Smooth muscle cell (in vitro differentiated cells): ENCODE data around the gene HFE. TPM values are rescaled to one million over a fixed set of nuclear protein-coding genes. Genes with fewer than 3 reads are reported as not detected.
A peak's percentile ranks its signal among the peaks of the same experiment; 100 is the strongest.

ENCODE experiments used
- DNase-seq: peaks from one replicate; lab custom pipeline; 2025; ENCODE audit not compliant: unreplicated experiment; lab: John Stamatoyannopoulos, UW
- H2AFZ ChIP-seq: fragments of 200-600 bp; sonication (generic); 2 replicates; pipeline ENCODE4 v1.6.0; 2016; ENCODE audit warnings: antibody characterized with exemption, low read depth, mild to moderate bottlenecking
- H3F3A ChIP-seq: fragments of 200-600 bp; sonication (generic); 2 replicates; pipeline ENCODE4 v1.6.0; 2017; ENCODE audit warnings: antibody characterized with exemption, low read depth
- H3K27ac ChIP-seq: fragments of 200-600 bp; sonication (generic); 2 replicates; pipeline ENCODE4 v1.5.1; 2016; ENCODE audit warnings: low read depth, mild to moderate bottlenecking
- H3K27me3 ChIP-seq: fragments of 200-600 bp; sonication (generic); 2 replicates; pipeline ENCODE4 v1.6.1; 2016; ENCODE audit warnings: low read depth, mild to moderate bottlenecking
- H3K36me3 ChIP-seq: fragments of 200-600 bp; sonication (generic); 2 replicates; pipeline ENCODE4 v1.5.1; 2016; ENCODE audit warnings: low read depth
- H3K4me1 ChIP-seq: fragments of 200-600 bp; sonication (generic); 2 replicates; pipeline ENCODE4 v1.5.1; 2016; ENCODE audit warnings: low read depth
- H3K4me2 ChIP-seq: fragments of 200-600 bp; sonication (generic); 2 replicates; pipeline ENCODE4 v1.6.0; 2016; ENCODE audit warnings: mild to moderate bottlenecking
- H3K4me3 ChIP-seq: fragments of 200-600 bp; sonication (generic); 2 replicates; pipeline ENCODE4 v1.5.1; 2016; ENCODE audit warnings: mild to moderate bottlenecking
- H3K79me2 ChIP-seq: fragments of 200-600 bp; sonication (generic); 2 replicates; pipeline ENCODE4 v1.6.0; 2016; ENCODE audit warnings: low read depth, mild to moderate bottlenecking
- H3K9ac ChIP-seq: fragments of 200-600 bp; sonication (generic); 2 replicates; pipeline ENCODE4 v1.6.0; 2016; ENCODE audit warnings: low read depth
- H3K9me3 ChIP-seq: fragments of 200-600 bp; sonication (generic); replicated peaks from 2 replicates; pipeline ENCODE4 v1.5.1; 2016; ENCODE audit warnings: low read depth
- H4K20me1 ChIP-seq: fragments of 200-600 bp; sonication (generic); 2 replicates; pipeline ENCODE4 v1.6.0; 2016; ENCODE audit warnings: low read depth
- WGBS: methylation state at CpG from one replicate; pipeline ENCODE4 v1.1.7; 2016; ENCODE audit warnings: low lambda C conversion rate; 5-methylcytosine and 5-hydroxymethylcytosine counted together
- polyA plus RNA-seq: library from polyadenylated mRNA; unstranded; fragments of >200 nt; fragmentation: Nextera tagmentation; extraction: Ambion mirVana; gene quantifications from 2 replicates; pipeline ENCODE4 v1.2.1, GENCODE V29; 2016
- total RNA-seq: library from RNA; depleted of rRNA; stranded (reverse); fragments of >200 nt; gene quantifications from 2 replicates; pipeline ENCODE4 v1.2.3, GENCODE V29; 2014
- TF ChIP-seq, protein P1 (sequence below): fragments of 200-600 bp; sonication (generic); IDR thresholded peaks from 2 replicates; pipeline ENCODE4 v1.5.1; 2017; ENCODE audit warnings: borderline replicate concordance, mild to moderate bottlenecking, antibody characterized with exemption; ENCODE audit not compliant: insufficient read depth, poor library complexity, severe bottlenecking

HFE gene
- total and polyA plus RNA-seq, 2 experiments from 2014 or later = 2.1 to 4.9 TPM

DNA sequence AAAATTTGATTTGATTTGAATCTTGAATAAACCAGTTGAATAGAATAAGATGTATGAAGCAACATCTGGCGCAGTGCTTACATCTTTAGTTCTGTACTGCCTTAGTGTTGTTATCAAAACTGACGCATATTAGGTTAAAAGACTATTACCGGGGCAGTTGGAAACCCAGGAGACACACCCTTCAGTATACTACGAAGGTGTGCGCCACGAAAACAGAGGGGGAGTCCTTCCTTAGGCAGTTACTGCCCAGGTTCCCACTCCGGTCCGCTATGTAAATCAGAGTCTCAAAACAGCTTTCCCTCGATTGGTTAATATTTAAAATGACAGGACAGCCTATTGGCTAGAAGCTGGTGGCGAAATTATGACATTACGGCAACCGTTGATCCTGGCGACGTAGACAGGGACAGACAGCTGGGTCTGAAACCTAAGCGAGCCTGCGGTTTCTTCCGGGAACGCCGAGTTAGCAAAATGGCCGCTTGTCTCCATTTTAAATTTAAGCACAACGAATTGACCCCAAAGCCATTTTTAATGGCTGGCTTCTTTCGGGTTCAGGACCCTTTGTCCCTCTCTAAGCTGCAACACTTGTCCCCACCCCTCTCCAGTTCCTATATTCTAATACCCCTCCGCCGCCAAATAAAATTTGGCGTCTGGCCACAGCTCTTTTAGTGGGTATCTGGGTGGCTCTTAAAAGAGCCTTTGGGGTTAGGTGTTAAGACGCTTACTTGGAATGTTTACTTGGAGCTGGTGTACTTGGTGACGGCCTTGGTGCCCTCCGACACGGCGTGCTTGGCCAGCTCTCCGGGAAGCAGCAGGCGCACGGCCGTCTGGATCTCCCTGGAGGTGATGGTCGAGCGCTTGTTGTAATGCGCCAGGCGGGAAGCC is 35.8 kb downstream of the HFE start:
- Histone ChIP-seq H3K9ac (peak overlapping the region; percentile 83), H3K9me3 (no peaks in the 10 kb centered on the region), H3K27me3 (no peaks in the 10 kb centered on the region), H2AFZ (peak overlapping the region; percentile 53), H3K4me3 (peak overlapping the region; percentile 98), H3K79me2 (peaks cover 37% of the 10 kb centered on the region), H3K27ac (peak overlapping the region; percentile 93), H3F3A (peaks cover 4% of the 10 kb centered on the region), H4K20me1 (peaks cover 38% of the 10 kb centered on the region), H3K36me3 (no peaks in the 10 kb centered on the region), H3K4me1 (peaks cover 17% of the 10 kb centered on the region), H3K4me2 (peak overlapping the region; percentile 95)
- 1% methylated on average over 38 of the region's 38 CpGs for WGBS
- peak; percentile 45 for DNase-seq
- TF ChIP-seq, protein P1, sequence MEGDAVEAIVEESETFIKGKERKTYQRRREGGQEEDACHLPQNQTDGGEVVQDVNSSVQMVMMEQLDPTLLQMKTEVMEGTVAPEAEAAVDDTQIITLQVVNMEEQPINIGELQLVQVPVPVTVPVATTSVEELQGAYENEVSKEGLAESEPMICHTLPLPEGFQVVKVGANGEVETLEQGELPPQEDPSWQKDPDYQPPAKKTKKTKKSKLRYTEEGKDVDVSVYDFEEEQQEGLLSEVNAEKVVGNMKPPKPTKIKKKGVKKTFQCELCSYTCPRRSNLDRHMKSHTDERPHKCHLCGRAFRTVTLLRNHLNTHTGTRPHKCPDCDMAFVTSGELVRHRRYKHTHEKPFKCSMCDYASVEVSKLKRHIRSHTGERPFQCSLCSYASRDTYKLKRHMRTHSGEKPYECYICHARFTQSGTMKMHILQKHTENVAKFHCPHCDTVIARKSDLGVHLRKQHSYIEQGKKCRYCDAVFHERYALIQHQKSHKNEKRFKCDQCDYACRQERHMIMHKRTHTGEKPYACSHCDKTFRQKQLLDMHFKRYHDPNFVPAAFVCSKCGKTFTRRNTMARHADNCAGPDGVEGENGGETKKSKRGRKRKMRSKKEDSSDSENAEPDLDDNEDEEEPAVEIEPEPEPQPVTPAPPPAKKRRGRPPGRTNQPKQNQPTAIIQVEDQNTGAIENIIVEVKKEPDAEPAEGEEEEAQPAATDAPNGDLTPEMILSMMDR = no peak

DNA sequence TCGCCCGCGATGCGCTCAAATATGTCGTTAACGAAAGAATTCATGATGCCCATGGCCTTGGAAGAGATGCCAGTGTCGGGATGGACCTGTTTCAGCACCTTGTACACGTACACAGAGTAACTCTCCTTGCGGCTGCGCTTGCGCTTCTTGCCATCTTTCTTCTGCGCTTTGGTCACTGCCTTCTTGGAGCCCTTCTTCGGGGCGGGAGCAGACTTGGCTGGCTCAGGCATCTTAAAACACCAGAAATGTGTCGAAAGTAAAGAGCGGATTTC is 36.4 kb downstream of the HFE start:
- under 1% methylated on average over 16 of the region's 16 CpGs for WGBS

DNA sequence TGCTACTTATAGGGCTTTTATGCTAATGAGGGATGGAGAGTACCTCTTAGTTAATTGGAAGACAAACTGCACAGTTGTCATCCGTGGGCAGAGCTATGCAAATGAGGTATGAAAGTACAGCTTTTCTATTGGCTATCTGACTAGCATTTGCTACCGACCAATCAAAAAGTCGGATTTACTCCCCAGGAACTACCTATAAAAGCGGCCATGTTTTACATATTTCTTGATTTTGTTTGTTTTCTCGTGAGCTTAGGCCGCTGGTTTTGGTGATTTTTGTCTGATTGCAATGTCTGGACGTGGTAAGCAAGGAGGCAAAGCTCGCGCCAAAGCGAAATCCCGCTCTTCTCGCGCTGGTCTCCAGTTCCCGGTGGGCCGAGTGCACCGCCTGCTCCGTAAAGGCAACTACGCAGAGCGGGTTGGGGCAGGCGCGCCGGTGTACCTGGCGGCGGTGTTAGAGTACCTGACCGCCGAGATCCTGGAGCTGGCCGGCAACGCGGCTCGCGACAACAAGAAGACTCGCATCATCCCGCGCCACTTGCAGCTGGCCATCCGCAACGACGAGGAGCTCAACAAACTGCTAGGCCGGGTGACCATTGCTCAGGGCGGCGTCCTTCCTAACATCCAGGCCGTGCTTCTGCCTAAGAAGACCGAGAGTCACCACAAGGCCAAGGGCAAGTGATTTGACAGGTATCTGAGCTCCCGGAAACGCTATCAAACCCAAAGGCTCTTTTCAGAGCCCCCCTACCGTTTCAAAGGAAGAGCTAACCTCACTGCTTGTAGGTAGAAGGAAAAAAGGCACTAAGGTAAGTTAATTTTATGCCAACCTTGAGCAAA is 36.9 kb downstream of the HFE start:
- Histone ChIP-seq H3K27me3 (no peaks in the 10 kb centered on the region), H3F3A (peaks cover 4% of the 10 kb centered on the region), H3K4me3 (peak overlapping the region; percentile 98), H3K4me2 (peak overlapping the region; percentile 95), H4K20me1 (peaks cover 45% of the 10 kb centered on the region), H3K9ac (peak overlapping the region; percentile 85), H3K27ac (peak overlapping the region; percentile 93), H2AFZ (no peak overlapping the region), H3K9me3 (no peaks in the 10 kb centered on the region), H3K4me1 (peaks cover 14% of the 10 kb centered on the region), H3K79me2 (peaks cover 47% of the 10 kb centered on the region), H3K36me3 (no peaks in the 10 kb centered on the region)
- WGBS = under 1% methylated on average over 45 of the region's 45 CpGs
- DNase-seq = peak; percentile 28
- TF ChIP-seq, protein P1 = no peak

More for the DNA sequence above, 36.4 kb downstream of the HFE start:
- peak overlapping the region; percentile 95 for H3K4me2 ChIP-seq
- H3K79me2 ChIP-seq = peaks cover 43% of the 10 kb centered on the region
- H3K4me3 ChIP-seq = peak overlapping the region; percentile 98
- H3F3A ChIP-seq = peaks cover 4% of the 10 kb centered on the region
- H3K27me3 ChIP-seq = no peaks in the 10 kb centered on the region
- peak; percentile 48 for DNase-seq
- no peaks in the 10 kb centered on the region for H3K36me3 ChIP-seq
- peak overlapping the region; percentile 93 for H3K27ac ChIP-seq
- H4K20me1 ChIP-seq = peaks cover 44% of the 10 kb centered on the region
- H2AFZ ChIP-seq = peak overlapping the region; percentile 35
- no peaks in the 10 kb centered on the region for H3K9me3 ChIP-seq
- TF ChIP-seq, protein P1 = no peak
- peak overlapping the region; percentile 83 for H3K9ac ChIP-seq
- peaks cover 17% of the 10 kb centered on the region for H3K4me1 ChIP-seq
